Ramos (cell line): ENCODE data around the gene OR51A7.
"Not testable (repeated sequence)": the region's sequence is repeated elsewhere in the genome, so short reads cannot be mapped to it uniquely, and the experiment has no call there.

ENCODE experiments used
- in situ Hi-C: fragments of 300-500 bp; cut with MboI; formaldehyde crosslinking; loops from one replicate; pipeline ENCODE4 v1.14.3; 2022; ENCODE audit warnings: low sequenced_read_pairs; ENCODE audit not compliant: unreplicated experiment

Gene OR51A7, protein sequence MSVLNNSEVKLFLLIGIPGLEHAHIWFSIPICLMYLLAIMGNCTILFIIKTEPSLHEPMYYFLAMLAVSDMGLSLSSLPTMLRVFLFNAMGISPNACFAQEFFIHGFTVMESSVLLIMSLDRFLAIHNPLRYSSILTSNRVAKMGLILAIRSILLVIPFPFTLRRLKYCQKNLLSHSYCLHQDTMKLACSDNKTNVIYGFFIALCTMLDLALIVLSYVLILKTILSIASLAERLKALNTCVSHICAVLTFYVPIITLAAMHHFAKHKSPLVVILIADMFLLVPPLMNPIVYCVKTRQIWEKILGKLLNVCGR

DNA sequence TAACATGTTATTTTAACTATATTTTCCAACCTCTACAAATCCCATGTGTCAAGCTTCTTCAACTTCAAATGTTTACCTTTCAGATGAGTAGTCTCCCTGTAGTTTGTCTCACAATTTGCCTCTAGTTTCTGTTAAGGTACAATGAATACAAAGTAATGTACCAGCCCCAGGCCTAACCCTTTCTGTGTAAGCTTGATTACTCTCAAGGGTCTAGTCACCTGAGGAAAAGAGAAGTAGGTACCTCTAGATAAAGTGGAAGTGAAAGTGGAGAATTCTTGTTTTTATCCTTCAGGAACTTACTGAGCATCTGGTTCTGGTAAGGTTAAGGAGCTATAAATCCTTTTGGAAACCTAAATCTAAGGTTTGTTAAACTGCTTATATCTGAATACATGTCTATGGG, at the start of gene OR51A7:
OR51A7 (plus strand) TSS at position 300 of the 400 bp plus-strand sequence. CDS start 3,587 bp downstream, outside the sequence.
- in situ Hi-C loops = no loop called here

DNA sequence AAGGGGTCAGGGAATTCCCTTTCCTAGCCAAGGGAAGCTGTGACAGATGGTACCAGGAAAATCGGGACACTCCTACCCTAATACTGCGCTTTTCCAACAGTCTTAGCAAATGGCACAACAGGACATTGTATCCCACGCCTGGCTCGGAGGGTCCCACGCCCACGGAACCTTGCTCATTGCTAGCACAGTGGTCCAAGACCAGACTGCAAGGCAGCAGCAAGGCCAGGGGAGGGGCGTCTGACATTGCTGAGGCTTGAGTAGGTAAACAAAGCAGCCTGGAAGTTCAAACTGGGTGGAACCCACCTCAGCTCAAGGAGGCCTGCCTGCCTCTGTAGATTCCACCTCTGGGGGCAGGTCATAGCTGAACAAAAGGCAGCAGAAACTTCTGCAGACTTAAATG, 49.3 kb upstream of the OR51A7 start:
- in situ Hi-C loops = not testable (repeated sequence)

DNA sequence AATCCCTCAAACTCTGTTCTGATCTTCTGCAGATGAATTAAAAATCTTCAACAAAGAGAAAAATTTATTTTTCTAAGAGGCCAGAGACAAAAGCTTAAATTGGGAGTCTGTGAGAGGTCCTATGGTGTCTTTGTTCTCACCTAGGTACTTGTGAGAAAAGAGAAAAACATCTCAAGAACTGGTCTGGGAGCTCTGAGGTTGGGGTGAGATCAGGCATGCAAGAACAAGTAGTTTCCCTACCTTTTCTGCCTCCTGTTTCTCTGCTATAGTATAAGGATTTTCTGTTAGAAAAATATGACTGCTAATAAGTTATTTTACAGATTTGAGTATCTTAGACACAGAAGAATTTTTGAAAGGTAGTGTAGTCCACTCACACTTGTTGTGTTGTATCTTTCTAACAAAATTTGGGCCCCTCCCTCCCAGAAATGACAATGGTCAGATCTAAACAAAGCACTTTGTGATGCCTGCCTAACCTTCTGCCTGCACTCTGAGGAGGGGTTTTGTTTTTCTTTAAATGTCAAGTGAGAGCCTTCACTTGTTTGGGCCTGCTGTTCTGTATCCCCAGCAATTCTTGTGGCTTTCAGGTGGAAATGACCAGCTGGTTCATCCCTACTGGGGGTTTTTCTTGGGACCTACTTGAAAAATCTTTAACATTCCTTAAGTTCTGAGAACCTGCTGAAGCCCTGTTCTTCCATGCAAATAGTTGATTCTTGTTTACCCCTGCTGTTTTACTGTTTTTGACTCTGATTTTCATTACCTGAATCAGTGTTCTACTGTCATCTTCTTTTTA, 40.9 kb upstream of the OR51A7 start:
- in situ Hi-C loops = no loop called here

DNA sequence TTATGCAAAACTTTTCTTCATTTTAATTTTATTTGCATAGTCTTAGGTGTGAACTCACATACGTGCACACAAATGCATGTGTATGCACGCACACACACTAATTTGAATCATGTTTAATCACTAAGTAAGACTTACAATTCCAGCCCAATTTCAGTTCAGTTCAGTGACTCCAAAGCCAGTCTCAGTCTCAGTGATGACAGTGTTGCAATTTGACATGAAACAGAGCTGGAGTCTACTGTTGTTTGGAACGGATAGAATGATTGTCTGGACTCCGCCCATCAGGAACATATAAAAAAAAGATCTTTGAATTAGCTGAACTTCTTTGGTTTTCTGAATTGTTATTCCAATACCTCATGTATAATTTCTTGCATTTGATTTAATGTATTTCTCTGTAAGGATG, 39.7 kb upstream of the OR51A7 start:
- in situ Hi-C loops = no loop called here

DNA sequence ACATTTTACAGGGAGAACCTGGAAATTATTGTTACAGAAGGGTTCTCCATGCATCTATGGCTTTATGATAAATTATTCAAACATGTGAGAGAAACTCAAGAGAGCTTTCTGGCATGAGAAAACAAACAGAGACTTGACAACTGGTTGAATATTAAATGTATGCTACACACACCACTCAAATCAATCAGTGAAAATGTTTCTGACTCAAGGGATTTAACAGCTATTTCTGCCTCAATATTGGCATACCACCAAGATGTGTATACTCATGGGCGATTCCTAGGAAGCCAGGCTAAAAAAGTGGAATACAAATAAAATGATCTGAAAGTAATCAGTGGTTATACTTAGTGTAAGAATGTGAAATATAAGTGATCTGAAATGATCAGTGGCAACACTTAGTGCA, 37.7 kb upstream of the OR51A7 start:
- in situ Hi-C loops = no loop called here

DNA sequence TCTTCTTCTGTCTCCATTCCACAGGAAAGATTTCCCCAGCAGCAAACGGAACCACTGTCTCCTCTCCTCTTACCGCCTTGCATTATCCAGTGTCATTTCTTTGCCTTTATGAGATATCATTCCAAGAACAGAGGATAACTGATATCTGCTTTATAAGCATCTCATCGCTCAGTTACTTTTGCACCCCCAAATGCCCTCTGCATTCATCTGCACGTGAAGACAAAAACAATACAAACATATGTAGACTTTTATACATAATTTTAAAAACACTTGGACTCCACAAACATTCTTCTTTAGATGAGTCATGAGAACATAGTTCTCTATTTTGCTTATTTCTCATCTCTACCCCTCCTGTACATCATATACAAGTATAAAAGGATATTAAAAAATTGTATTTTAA, 22.4 kb upstream of the OR51A7 start:
- in situ Hi-C loops = no loop called here

DNA sequence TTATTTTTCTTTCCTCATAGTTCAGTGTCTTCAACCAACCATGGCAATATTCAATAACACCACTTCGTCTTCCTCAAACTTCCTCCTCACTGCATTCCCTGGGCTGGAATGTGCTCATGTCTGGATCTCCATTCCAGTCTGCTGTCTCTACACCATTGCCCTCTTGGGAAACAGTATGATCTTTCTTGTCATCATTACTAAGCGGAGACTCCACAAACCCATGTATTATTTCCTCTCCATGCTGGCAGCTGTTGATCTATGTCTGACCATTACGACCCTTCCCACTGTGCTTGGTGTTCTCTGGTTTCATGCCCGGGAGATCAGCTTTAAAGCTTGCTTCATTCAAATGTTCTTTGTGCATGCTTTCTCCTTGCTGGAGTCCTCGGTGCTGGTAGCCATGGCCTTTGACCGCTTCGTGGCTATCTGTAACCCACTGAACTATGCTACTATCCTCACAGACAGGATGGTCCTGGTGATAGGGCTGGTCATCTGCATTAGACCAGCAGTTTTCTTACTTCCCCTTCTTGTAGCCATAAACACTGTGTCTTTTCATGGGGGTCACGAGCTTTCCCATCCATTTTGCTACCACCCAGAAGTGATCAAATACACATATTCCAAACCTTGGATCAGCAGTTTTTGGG, 21.6 kb upstream of the OR51A7 start, which contains the start of gene OR51T1:
OR51T1 (plus strand) TSS at position 41 of the 641 bp plus-strand sequence; CDS start at position 41, 0 bp downstream.
- in situ Hi-C loops = no loop called here

DNA sequence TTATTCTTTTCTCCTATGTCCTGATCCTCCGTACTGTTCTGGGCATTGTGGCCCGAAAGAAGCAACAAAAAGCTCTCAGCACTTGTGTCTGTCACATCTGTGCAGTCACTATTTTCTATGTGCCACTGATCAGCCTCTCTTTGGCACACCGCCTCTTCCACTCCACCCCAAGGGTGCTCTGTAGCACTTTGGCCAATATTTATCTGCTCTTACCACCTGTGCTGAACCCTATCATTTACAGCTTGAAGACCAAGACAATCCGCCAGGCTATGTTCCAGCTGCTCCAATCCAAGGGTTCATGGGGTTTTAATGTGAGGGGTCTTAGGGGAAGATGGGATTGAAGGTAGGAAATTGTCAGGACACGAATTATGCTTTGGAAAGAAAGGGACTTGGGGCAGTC, 21.0 kb upstream of the OR51A7 start:
- in situ Hi-C loops = no loop called here

DNA sequence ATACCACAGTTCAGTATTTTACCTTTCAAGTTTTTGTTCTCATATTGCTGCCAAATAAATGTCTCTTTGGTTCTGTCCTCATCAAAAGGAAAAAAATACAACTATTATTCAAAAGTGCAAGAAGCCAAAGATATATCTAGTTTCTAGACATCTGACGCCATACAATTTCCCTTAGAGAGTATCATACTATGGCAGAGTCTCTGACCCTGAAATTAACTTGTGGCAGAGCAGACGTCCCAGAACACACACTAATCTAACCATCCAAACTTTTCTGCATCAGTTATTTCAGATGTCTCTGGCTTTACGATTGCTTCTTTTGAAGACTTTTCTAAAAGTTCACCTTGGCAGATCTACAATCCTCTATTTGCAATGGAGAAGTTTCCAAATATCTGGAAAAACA, 19.2 kb upstream of the OR51A7 start:
- in situ Hi-C loops = no loop called here

DNA sequence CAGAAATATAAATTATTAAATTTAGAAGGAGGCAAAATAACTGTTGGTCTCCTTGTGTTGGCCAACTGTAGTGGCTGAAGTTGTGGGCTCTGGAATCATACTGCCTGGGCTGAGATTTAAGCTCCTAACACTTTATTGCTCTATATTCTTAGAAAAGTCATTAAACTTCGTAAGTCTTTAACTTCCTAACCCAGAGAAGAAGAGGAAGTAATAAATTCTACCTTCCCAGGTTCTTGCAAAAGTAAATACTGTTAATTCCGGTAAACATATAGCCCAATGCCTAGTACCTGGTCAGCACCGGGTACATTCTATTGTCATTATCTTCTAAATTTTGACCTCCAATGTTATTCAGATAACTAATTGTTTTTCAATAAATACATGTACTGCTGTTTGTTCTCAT, 17.4 kb upstream of the OR51A7 start:
- in situ Hi-C loops = no loop called here

DNA sequence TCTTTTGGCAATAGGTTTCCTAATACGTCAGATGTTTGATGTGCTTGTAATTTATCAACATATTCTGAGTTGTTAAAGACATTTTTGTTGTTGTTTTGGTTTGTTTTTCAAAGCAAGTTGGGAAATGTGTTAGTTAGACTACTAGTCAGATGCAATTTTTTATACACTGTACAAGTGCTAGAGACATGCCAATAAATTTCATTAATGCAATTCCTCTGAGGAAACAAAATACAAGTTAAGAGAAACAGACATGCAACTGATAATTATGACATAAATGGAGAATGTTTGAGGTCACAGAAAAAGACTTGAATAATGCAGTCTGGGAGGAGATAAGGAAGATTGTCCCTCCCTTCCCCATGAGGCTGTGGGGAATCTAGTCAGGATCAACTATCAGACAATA, 16.0 kb upstream of the OR51A7 start:
- in situ Hi-C loops = no loop called here

DNA sequence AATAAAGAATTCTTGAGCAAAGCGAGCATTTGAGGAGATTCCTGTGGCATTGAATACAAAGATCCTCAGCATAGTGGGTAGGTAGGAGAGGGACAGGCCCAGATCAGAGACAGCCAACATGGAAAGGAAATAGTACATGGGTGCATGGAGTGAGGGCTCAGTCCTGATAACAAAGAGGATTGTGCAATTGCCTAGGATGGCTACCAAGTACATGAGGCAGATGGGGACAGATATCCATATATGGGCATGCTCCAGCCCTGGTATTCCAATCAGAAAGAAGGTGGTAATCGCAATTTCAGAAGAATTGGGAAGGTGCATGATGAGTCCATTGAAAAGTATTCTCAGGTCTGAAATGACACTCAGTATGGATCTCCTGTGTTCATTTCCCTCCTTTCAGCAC, 13.3 kb upstream of the OR51A7 start:
- in situ Hi-C loops = no loop called here

DNA sequence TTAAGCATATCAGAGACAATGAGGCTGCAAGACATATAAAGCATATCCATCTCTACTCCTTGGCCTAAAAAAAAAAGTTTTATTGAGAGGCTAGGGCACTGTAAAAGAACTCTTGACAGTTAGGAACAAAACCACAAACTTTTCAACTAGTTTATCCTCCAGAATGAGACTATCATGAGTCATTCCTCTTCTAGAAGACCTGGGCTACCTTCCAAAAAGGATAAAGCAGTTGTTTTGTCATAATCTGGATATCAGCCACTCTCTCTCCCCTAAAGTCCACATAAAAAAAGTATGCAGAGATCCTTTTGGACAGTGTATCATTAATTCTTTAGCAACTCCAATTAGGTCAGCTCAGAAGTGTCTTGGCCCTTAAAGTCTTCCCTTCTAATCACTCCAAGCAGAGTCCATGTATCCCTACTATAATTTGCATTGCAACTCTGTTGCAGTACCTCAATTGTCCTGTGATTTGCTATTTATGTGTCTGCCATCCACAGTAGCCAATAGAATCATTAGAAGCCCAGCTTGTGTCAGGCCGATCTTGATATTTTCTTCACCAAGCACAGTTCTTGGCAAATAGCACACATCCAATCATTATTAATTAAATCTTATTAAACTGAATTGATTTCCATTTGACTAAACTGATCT, 11.5 kb upstream of the OR51A7 start:
- in situ Hi-C loops = no loop called here

DNA sequence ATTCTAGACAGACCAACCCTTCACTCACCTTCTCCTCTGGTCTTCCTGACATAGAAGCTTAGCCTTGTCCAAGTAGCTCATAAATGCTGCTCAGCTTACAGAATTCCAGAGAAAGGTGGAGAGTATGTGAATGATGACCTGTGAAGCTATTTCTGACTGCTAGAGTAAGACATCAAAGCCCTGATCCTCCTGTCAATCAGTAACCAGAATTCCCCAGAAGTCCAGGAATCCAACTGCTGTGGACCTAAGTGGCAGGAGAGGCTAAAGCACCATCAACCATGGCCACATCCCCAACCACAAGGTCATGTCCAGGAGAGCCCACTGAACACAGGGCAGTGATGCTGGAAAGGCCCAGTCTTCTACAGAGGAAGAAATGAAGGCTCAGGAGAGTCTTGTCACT, 13.0 kb downstream of the OR51A7 start:
- in situ Hi-C loops = no loop called here

DNA sequence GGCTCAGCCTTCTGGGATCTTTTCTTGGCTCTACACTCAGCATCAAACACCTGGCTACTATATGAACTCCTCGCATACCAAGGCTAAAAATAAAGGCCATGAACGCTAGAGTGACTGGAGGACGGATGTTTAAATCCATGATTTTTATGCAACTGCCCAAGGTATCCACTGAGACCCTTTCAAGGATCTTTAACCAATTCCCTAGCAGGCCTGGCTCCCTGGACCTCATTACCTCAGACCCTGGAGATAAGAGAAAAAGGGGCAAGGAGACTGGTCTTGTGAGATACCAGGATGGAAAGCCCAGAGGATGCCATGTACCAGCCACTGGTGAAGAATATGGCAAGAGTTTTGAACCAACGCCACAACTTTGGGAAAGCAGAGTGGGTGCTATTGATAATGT, 15.7 kb downstream of the OR51A7 start, which contains the start of gene OR51G2:
OR51G2 (minus strand) TSS at position 101 of the 400 bp plus-strand sequence. CDS start 3,687 bp downstream, outside the sequence.
- in situ Hi-C loops = no loop called here

DNA sequence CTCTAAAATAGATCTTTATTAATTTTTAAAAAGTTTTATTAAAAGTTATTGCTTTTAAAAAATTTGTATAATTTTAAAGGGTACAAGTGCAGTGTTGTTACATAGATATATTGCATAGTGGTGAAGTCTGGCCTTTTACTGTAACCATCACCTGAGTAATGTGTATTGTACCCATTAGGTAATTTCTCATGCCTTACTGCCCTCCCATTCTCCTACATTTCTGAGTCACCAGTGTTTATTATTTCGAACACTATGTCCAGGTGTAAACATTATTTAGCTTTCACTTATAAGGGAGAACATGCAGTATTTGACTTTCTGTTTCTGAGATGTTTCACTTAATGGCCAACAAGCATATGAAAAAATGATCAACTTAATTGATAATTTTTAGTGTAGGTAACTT, 18.2 kb downstream of the OR51A7 start:
- in situ Hi-C loops = no loop called here

DNA sequence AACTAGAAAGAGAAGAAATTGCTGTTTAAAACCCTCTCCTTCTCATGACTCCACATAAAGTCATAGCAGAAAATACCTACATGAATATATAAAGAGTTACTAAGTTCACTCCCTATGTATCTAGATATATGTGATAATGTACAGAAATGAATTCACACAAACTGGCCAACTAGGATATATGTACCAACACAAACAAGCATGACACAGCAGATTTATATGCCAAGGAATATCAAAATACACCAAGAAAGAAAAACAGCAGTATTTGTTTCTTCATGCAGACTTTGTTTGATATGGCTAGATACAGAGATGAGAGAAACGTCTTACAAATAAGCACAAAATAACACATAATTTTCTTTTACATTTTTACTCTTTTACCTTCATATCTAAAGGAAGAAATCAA, 18.7 kb downstream of the OR51A7 start:
- in situ Hi-C loops = no loop called here

DNA sequence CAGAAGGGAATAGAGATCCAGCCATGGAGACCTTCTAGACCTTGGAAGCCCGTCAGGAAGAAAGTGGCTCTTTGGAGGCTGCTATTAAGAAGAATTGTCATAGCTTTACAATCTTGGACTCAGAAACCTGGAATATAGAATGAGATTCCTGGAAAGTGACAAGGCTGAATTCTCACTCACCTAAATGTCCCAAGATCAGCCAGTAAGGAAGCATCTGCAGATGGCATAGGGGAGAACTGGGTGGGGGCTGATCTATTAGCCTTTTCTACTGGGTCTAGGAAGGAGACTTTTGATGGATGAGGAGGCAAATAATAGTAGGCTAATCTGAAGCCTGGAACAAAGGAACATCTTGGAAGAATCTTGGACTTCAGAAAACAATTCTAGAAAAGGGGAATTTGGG, 20.7 kb downstream of the OR51A7 start, which contains the start of gene OR51G1:
OR51G1 (minus strand) TSS at position 101 of the 400 bp plus-strand sequence; CDS start at position 101, 0 bp downstream.
- in situ Hi-C loops = no loop called here

DNA sequence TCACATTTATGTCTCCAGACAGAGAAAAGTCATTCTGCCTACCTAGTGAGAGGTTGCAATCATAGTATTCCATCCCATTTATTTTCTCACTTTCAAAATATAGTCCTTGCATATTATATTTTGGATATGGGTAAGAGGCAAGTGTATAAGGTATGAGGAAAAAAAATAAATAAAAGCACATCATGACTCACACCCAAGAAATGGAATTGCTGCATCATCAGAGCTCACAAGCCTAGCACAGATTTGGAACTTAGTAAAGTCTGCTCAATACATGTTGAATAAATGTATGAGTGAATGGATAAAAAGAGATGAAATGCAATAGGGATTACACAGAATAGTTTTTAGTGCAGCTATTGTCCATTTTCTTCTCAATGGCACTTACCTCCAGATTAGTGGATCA, 23.0 kb downstream of the OR51A7 start:
- in situ Hi-C loops = no loop called here

DNA sequence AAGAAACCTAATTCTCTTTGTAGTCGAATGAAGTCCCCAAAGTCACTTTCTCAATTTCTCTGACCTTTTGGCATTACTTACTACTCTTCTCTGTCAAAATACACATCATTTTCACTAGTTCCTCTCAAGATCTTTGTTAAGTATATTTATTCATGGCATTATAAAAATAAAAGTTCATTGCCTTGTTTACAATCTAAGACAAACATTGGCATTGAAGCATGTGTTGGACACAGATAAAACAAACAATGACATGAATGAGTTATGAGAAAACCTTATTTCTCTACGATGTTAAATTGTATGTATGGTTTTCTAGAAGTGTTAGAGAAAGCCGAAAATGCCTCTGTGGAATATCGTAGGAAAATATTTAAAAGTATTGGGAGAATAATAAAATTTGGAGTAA, 29.2 kb downstream of the OR51A7 start:
- in situ Hi-C loops = no loop called here
